ENCODE data around the gene NGB. TPM values are rescaled to one million over a fixed set of nuclear protein-coding genes. Genes with fewer than 3 reads are reported as not detected.

The NGB gene
- total RNA-seq, 5 donors from 2014 or later (not counting 1 experiment from before 2014, with no cell fraction given), result not detected

DNA sequence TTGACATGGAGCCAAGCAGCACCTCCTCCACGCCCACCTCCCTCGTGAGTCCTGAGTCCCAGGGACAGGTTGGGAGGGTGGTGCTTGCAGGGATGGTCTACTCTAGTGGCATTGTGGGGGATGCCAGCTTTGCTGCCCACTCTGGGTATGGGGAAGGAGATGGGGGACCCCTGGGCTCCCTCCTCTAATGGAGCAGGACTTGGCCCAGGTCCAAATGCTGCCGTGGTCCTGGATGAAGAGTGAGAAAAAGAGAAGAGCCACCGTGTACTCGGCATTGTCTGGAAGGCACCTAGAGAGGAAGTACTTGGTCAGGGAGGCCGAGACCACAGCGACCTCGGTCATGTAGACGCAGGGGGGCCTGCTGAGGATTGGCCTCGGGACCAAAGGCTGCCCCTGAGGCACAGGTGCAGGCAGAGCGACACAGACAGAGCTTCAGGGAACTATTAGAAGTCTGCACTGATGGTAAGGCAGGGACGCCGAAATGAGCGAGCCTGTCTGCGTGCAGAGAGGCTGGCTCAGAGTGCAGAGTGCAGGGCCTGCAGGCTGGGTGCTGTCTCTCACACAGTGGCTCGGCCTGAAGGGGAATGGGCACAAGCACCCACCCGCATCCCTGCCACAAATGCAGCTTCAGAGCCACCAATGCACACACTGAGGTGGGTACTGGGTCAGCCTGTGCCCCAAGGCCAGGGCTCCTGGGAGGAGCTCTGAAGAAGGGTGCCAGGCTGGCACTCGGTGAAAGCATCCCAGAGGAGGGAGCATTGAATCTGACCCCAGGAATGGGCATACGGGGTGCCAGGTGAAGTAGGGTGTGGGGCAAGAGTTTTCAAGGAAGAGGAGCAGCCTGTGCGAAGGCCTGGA, 17.4 kb downstream of the NGB start:
- DNase-seq, result no peak

DNA sequence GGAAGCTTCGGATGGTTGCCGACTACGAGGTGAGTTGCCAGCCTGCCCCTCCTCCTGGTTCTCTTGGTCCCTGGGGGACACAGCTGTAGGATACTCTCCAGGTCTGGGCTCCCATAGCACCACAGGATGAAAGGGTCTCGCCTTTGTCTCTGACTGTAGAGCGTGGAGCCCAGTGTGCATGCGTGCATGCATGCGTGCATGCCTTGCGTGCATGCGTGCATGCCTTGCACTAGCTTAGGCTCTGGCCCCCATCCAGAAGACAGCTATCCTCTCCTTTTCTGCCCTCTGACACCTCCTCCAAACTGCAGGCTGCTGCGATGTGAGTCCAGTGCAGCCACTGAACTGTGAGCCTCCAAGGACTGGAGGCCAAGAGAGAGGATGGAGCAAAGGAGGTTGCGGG, 19.1 kb downstream of the NGB start:
- Mint-ChIP-seq H3K9me3 (no peaks in the 10 kb centered on the region), H3K4me1 (no peaks in the 10 kb centered on the region), H3K27me3 (peaks cover 3 to 9% of the 10 kb centered on the region in 2 donors), H3K27ac (no peak overlapping the region), H3K4me3 (no peak overlapping the region), H3K36me3 (no peaks in the 10 kb centered on the region)
- no peak for ATAC-seq (replicated peaks in 1 of 4)
- H3K36me3 ChIP-seq (ENCODE audit: control insufficient read depth in 2 of 2, extremely low read depth in 1 of 2, insufficient read depth in 1 of 2, low read length in 1 of 2), result no peaks in the 10 kb centered on the region
- ChIA-PET CTCF (interaction anchor here in 1 of 2 donors (0.7 kb wide), 1 partner anchor 802 kb away, joined by 3 read pairs; no protein-coding TSS in a partner anchor), POLR2A (no interaction called here)
- no peak overlapping the region for H3K27ac ChIP-seq (ENCODE audit: low read length)
- H3K4me3 ChIP-seq (ENCODE audit: control insufficient read depth in 1 of 2, extremely low read depth in 1 of 2, low read length in 1 of 2), result no peak overlapping the region
- peaks cover 0 to 19% of the 10 kb centered on the region in 2 experiments for H3K27me3 ChIP-seq (replicated peaks in 1 of 2; ENCODE audit: control insufficient read depth in 2 of 2, extremely low read depth in 1 of 2, insufficient read depth in 2 of 2, low read length in 1 of 2)
- no peak for DNase-seq
- no peaks in the 10 kb centered on the region for H3K9me3 ChIP-seq
- no peaks in the 10 kb centered on the region for H3K4me1 ChIP-seq (ENCODE audit: control insufficient read depth in 1 of 2, extremely low read depth in 1 of 2, insufficient read depth in 2 of 2, low read length in 2 of 2)
- 91% methylated on average over 8 of the region's 11 CpGs for WGBS (ENCODE audit: insufficient coverage)

More for the DNA sequence above, 17.4 kb downstream of the NGB start:
- no peaks in the 10 kb centered on the region for H3K4me1 ChIP-seq (ENCODE audit: control insufficient read depth in 1 of 2, extremely low read depth in 1 of 2, insufficient read depth in 2 of 2, low read length in 2 of 2)
- no peaks in the 10 kb centered on the region for H3K9me3 ChIP-seq
- no peaks in the 10 kb centered on the region for H3K36me3 ChIP-seq (ENCODE audit: control insufficient read depth in 2 of 2, extremely low read depth in 1 of 2, insufficient read depth in 1 of 2, low read length in 1 of 2)
- CTCF ChIA-PET, result no interaction called here
- WGBS (ENCODE audit: insufficient coverage), result 42% methylated on average over 18 of the region's 20 CpGs
- H3K27ac ChIP-seq (ENCODE audit: low read length), result no peak overlapping the region
- Mint-ChIP-seq H3K4me3 (no peak overlapping the region), H3K9me3 (no peaks in the 10 kb centered on the region), H3K27me3 (peaks cover 3 to 9% of the 10 kb centered on the region in 2 donors), H3K4me1 (no peaks in the 10 kb centered on the region), H3K27ac (no peak overlapping the region), H3K36me3 (no peaks in the 10 kb centered on the region)
- peaks cover 0 to 32% of the 10 kb centered on the region in 2 experiments for H3K27me3 ChIP-seq (replicated peaks in 1 of 2; ENCODE audit: control insufficient read depth in 2 of 2, extremely low read depth in 1 of 2, insufficient read depth in 2 of 2, low read length in 1 of 2)
- no peak for ATAC-seq (replicated peaks in 1 of 4)
- no peak overlapping the region for H3K4me3 ChIP-seq (ENCODE audit: control insufficient read depth in 1 of 2, extremely low read depth in 1 of 2, low read length in 1 of 2)
- POLR2A ChIA-PET, result no interaction called here

DNA sequence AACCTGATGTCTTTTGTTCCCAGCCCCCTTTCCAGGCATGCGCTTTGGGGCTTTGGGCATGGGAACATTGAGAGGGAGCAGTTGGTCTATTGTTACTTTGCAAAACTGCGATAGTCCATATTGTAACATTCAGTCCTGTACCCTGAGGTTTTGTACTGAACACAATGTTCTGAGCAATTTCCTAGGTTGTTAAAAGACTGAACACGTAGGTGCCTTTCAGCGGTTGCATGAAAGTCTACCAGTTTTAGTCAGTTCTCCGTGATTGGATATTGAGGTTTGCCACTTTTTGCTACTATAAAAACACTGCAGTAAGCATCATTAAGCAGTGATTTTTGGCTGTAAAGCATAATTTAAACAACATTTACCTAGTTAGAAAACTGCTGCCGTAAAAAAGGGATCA, 20.1 kb downstream of the NGB start:
- H3K9me3 ChIP-seq, result no peaks in the 10 kb centered on the region
- H3K36me3 ChIP-seq (ENCODE audit: control insufficient read depth in 2 of 2, extremely low read depth in 1 of 2, insufficient read depth in 1 of 2, low read length in 1 of 2), result no peaks in the 10 kb centered on the region
- Mint-ChIP-seq H3K4me3 (no peak overlapping the region), H3K27ac (no peak overlapping the region), H3K9me3 (no peaks in the 10 kb centered on the region), H3K4me1 (no peaks in the 10 kb centered on the region), H3K27me3 (peaks cover 0 to 7% of the 10 kb centered on the region in 2 donors), H3K36me3 (no peaks in the 10 kb centered on the region)
- CTCF ChIA-PET, result no interaction called here
- H3K4me3 ChIP-seq (ENCODE audit: control insufficient read depth in 1 of 2, extremely low read depth in 1 of 2, low read length in 1 of 2), result no peak overlapping the region
- ATAC-seq (replicated peaks in 1 of 4), result no peak
- 100% methylated on average over 1 of the region's 6 CpGs for WGBS (ENCODE audit: insufficient coverage)
- H3K4me1 ChIP-seq (ENCODE audit: control insufficient read depth in 1 of 2, extremely low read depth in 1 of 2, insufficient read depth in 2 of 2, low read length in 2 of 2), result no peaks in the 10 kb centered on the region
- no peak overlapping the region for H3K27ac ChIP-seq (ENCODE audit: low read length)
- POLR2A ChIA-PET, result no interaction called here
- peaks cover 0 to 12% of the 10 kb centered on the region in 2 experiments for H3K27me3 ChIP-seq (replicated peaks in 1 of 2; ENCODE audit: control insufficient read depth in 2 of 2, extremely low read depth in 1 of 2, insufficient read depth in 2 of 2, low read length in 1 of 2)
- DNase-seq, result no peak

DNA sequence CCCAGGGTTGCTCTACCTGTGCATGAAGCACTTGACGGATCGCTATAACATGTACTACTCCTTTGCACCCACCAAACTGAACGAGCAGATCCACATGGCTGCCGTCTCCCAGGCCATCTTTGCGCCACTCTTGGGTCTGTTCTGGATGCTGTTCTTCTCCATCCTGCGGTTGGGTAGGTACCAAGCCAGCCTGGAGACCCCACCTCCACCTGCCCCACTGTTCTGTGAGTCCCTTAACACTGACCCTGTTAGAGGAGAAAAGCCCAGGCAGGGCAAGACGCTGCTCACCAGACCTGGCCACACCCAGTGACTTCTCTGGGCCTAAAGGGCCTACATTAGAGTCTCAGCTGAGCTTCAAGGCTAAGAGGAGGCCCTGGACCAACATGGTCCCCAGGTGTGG, 21.7 kb downstream of the NGB start:
- Histone ChIP-seq H3K27me3 (replicated peaks in 1 of 2; ENCODE audit: control insufficient read depth in 2 of 2, extremely low read depth in 1 of 2, insufficient read depth in 2 of 2, low read length in 1 of 2) (peaks cover 0 to 12% of the 10 kb centered on the region in 2 experiments), H3K4me3 (ENCODE audit: control insufficient read depth in 1 of 2, extremely low read depth in 1 of 2, low read length in 1 of 2) (no peak overlapping the region), H3K4me1 (ENCODE audit: control insufficient read depth in 1 of 2, extremely low read depth in 1 of 2, insufficient read depth in 2 of 2, low read length in 2 of 2) (no peaks in the 10 kb centered on the region), H3K27ac (ENCODE audit: low read length) (no peak overlapping the region), H3K9me3 (no peaks in the 10 kb centered on the region), H3K36me3 (ENCODE audit: control insufficient read depth in 2 of 2, extremely low read depth in 1 of 2, insufficient read depth in 1 of 2, low read length in 1 of 2) (no peaks in the 10 kb centered on the region)
- H3K27ac Mint-ChIP-seq, result no peak overlapping the region
- H3K4me3 Mint-ChIP-seq, result no peak overlapping the region
- WGBS (ENCODE audit: insufficient coverage), result 77% methylated on average over 7 of the region's 7 CpGs
- no peaks in the 10 kb centered on the region for H3K9me3 Mint-ChIP-seq
- DNase-seq (no peak), ATAC-seq (replicated peaks in 1 of 4) (no peak)
- ChIA-PET CTCF (no interaction called here), POLR2A (no interaction called here)
- H3K36me3 Mint-ChIP-seq, result no peaks in the 10 kb centered on the region
- no peaks in the 10 kb centered on the region for H3K4me1 Mint-ChIP-seq
- peaks cover 0 to 7% of the 10 kb centered on the region in 2 donors for H3K27me3 Mint-ChIP-seq

DNA sequence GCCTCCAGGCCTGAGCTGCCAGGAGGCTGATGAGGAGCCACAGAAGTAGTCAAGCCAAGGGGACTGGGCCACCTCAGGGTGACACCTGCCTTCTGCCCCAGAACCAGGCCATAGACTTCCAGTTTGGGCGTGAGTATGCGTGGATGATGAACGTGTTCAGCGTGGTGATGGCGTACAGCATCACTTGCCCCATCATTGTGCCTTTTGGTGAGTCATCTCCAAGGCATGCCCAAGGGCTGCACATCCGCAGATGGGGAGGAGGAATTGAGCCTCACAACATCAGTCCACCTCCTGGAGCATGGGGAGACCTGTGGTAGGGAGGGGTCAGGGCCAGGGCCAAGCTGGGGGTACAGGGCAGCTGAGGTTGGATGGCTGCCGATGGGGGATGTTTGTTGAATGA, 22.3 kb downstream of the NGB start:
- ATAC-seq (replicated peaks in 1 of 4) (no peak), DNase-seq (no peak)
- H3K9me3 Mint-ChIP-seq, result no peaks in the 10 kb centered on the region
- CTCF ChIA-PET, result no interaction called here
- no peaks in the 10 kb centered on the region for H3K9me3 ChIP-seq
- no peak overlapping the region for H3K27ac ChIP-seq (ENCODE audit: low read length)
- no peak overlapping the region for H3K27ac Mint-ChIP-seq
- H3K4me1 Mint-ChIP-seq, result no peaks in the 10 kb centered on the region
- H3K27me3 ChIP-seq (replicated peaks in 1 of 2; ENCODE audit: control insufficient read depth in 2 of 2, extremely low read depth in 1 of 2, insufficient read depth in 2 of 2, low read length in 1 of 2), result peaks cover 0 to 10% of the 10 kb centered on the region in 2 experiments
- no peak overlapping the region for H3K4me3 Mint-ChIP-seq
- H3K36me3 Mint-ChIP-seq, result no peaks in the 10 kb centered on the region
- no peaks in the 10 kb centered on the region for H3K4me1 ChIP-seq (ENCODE audit: control insufficient read depth in 1 of 2, extremely low read depth in 1 of 2, insufficient read depth in 2 of 2, low read length in 2 of 2)
- H3K36me3 ChIP-seq (ENCODE audit: control insufficient read depth in 2 of 2, extremely low read depth in 1 of 2, insufficient read depth in 1 of 2, low read length in 1 of 2), result no peaks in the 10 kb centered on the region
- no peak overlapping the region for H3K4me3 ChIP-seq (ENCODE audit: control insufficient read depth in 1 of 2, extremely low read depth in 1 of 2, low read length in 1 of 2)
- POLR2A ChIA-PET, result no interaction called here
- peaks cover 0 to 7% of the 10 kb centered on the region in 2 donors for H3K27me3 Mint-ChIP-seq
- WGBS (ENCODE audit: insufficient coverage), result 91% methylated on average over 4 of the region's 7 CpGs

DNA sequence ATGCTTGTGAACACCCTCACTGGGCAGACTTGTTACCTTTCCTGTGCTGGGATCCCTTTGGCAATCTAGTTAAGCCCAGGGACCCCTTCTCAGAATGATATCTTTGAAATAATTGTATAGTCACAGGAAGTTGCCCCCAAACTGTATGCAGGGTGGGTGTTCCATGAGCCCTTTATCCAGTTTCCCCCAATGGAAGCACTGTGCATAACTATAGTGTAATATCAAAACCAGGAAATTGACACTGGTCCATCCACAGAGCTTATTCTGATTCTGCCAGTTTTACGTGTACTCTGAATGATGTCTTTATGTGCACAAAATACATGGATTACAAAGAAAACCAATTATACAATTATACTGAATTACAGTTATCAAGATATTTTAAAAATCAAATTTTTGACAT, 24.2 kb downstream of the NGB start:
- no peaks in the 10 kb centered on the region for H3K9me3 Mint-ChIP-seq
- H3K4me1 ChIP-seq (ENCODE audit: control insufficient read depth in 1 of 2, extremely low read depth in 1 of 2, insufficient read depth in 2 of 2, low read length in 2 of 2), result no peaks in the 10 kb centered on the region
- no peak overlapping the region for H3K4me3 ChIP-seq (ENCODE audit: control insufficient read depth in 1 of 2, extremely low read depth in 1 of 2, low read length in 1 of 2)
- H3K27ac Mint-ChIP-seq, result no peak overlapping the region
- ChIA-PET POLR2A (no interaction called here), CTCF (no interaction called here)
- DNase-seq (no peak), ATAC-seq (replicated peaks in 1 of 4) (no peak)
- H3K27me3 Mint-ChIP-seq, result peaks cover 0 to 5% of the 10 kb centered on the region in 2 donors
- H3K4me3 Mint-ChIP-seq, result no peak overlapping the region
- no peaks in the 10 kb centered on the region for H3K4me1 Mint-ChIP-seq
- H3K36me3 ChIP-seq (ENCODE audit: control insufficient read depth in 2 of 2, extremely low read depth in 1 of 2, insufficient read depth in 1 of 2, low read length in 1 of 2), result no peaks in the 10 kb centered on the region
- H3K27ac ChIP-seq (ENCODE audit: low read length), result no peak overlapping the region
- no peaks in the 10 kb centered on the region for H3K9me3 ChIP-seq
- H3K27me3 ChIP-seq (replicated peaks in 1 of 2; ENCODE audit: control insufficient read depth in 2 of 2, extremely low read depth in 1 of 2, insufficient read depth in 2 of 2, low read length in 1 of 2), result peaks cover 0 to 14% of the 10 kb centered on the region in 2 experiments
- H3K36me3 Mint-ChIP-seq, result no peaks in the 10 kb centered on the region
- no CpG with 5 or more reads among the region's 1 CpG for WGBS (ENCODE audit: insufficient coverage)
